BLaER1 treated with 17β-estradiol and CSF1 and Interleukin-3, amounts not matched to agents 10 nM and 100 nM (cell line): ENCODE measurements around the gene BTBD1.
A peak's percentile ranks its signal among the peaks of the same experiment; 100 is the strongest.

Source experiments
- H3K27ac ChIP-seq, 11 experiments: shearing (Covaris generic); formaldehyde crosslinking; 2 replicates each; pipeline ENCODE4 v1.8.1; 2022
- H3K27me3 ChIP-seq, 11 experiments: shearing (Covaris generic); formaldehyde crosslinking; 2 replicates each; pipeline ENCODE4 v1.8.1; 2022
- H3K36me3 ChIP-seq, 11 experiments: shearing (Covaris generic); formaldehyde crosslinking; 2 replicates each; pipeline ENCODE4 v1.8.1; 2022
- H3K4me1 ChIP-seq, 10 experiments: shearing (Covaris generic); formaldehyde crosslinking; 2 replicates each; pipeline ENCODE4 v1.8.1; 2022
- H3K4me2 ChIP-seq, 11 experiments: shearing (Covaris generic); formaldehyde crosslinking; 2 replicates each; pipeline ENCODE4 v1.8.1; 2022
- H3K4me3 ChIP-seq, 10 experiments: shearing (Covaris generic); formaldehyde crosslinking; 2 replicates each; pipeline ENCODE4 v1.8.1; 2022
- H3K9ac ChIP-seq, 11 experiments: shearing (Covaris generic); formaldehyde crosslinking; 2 replicates each; pipeline ENCODE4 v1.8.1; 2022
- H3K9me3 ChIP-seq, 11 experiments: shearing (Covaris generic); formaldehyde crosslinking; replicated peaks in 1 of 11; 2 replicates each; pipeline ENCODE4 v1.8.1; 2022
- H4K20me1 ChIP-seq, 11 experiments: shearing (Covaris generic); formaldehyde crosslinking; 2 replicates each; pipeline ENCODE4 v1.8.1; 2022
- Cebpa-rat ChIP-seq, 11 experiments: shearing (Covaris generic); IDR thresholded peaks; 2 replicates each; pipeline ENCODE4 v1.8.1; 2022

The BTBD1 gene

DNA sequence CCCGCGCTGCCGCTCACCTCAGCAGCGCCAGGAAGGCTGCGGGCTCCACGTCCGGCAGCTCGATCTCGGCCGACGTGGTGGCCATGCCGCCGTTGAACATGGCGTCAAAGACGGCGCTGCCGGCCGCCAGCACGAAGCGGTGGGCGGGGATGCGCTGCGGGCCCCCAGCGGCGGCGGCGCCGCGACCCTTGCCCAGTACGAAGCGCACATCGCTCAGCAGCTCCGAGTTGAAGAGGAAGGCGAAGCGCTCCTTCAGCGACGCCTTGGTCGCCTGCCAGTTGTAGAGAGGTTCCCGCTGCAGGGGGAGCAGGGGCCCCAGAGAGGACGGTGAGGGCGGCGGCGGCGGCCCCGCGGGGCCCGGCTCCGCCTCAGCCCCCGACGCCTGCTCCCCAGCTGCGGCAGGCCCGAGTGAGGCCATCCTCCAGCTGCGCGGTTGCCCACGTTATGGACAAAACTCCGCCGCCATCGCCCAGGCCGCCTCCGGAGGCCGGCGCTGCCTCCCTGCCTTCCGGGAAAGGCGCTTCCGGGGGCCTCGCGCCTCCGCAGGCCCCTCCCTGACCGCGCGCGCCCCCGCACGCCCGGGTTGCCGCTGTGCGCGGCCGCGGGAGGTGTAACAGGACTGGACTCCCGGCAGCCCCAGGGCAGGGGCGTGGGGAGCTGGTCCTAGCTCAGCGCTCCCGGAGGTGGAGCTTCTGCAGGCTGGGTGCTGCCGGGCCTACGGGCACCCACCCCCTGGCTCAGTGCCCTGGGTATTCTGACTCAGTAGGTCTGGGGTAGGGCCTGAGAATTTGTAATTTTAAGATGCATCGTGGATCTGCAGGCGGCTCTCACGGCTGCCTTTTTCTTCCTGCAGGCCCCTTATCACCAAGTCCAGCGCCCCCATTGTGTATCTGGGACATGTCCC lies at the start of gene BTBD1:
Gene BTBD1, minus strand, starts transcription at position 519 of the 904 bp plus-strand sequence. Its CDS starts 101 bp downstream, at position 418.
- Histone ChIP-seq H3K36me3 (peaks cover 0 to 16% (median 7%) of the 10 kb centered on the region in 11 experiments; a peak in 17 of 22 replicates), H3K4me3 (peak within 1 kb of the TSS; percentile 80 to 97 (median 92)), H3K27ac (peak within 1 kb of the TSS; percentile 86 to 99 (median 97)), H4K20me1 (peaks cover 29 to 47% (median 43%) of the 10 kb centered on the region in 11 experiments; a peak in 21 of 22 replicates), H3K9me3 (peaks cover 8 to 19% (median 10%) of the 10 kb centered on the region in 11 experiments), H3K4me2 (peak within 1 kb of the TSS; percentile 80 to 97 (median 86)), H3K4me1 (peaks cover 36 to 48% (median 43%) of the 10 kb centered on the region in 10 experiments), H3K9ac (peak within 1 kb of the TSS; percentile 92 to 99 (median 97)), H3K27me3 (no peaks in the 10 kb centered on the region)
- no peak for TF ChIP-seq Cebpa-rat (IDR thresholded peaks at IDR 0.05)

DNA sequence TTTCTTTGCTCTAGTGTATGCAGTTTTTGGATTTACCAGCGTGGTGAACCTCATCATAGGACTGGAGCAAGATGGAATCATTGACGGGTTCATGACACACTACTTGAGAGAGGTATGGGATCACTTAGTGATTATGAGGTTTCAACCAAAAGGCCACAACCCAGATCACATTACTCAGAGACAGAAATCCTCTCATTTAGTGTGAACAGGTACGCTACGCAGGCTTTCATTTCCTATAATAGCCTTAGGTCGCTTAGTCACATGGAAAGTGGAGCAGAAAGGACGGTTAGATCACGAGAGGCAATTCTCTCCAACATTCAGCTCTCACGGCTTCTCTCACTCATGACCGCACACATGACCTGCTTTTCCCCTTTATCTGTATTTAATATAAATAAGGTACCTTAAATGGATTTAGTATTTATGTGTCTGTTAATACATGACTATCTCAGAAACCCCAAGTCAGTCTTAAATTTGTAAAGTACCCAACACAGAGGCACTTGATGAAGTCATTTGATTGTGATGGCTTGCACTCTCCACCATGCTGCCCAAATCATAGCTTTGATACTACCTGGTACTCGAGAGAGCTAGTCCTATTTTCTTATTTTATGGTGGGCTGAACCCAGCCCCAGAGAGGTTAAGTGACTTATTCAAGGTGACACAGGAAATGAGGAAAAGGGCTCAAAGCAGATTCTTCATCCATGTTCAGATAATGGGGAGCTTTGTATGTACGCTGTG lies 48.9 kb upstream of the BTBD1 start:
- TF ChIP-seq Cebpa-rat (IDR thresholded peaks at IDR 0.05): no peak

DNA sequence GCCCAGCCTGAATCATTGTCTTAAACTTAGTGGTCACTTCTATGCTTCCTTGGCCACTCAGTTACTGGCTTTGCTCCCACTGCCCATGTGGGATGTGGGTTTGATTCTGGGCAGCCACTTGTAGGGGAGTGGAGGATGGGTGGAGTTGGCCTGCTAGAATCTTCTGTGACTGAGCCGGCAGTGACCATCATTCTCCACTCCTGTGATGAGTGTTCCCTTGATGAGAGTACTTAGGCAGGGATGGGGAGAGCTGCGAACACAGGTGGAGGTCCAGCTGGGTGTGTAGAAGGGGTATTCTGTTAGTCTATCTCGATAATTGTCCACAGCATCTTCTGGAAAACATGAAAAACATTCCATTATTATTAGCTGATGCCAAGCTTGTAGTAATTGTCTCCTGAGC lies 48.4 kb upstream of the BTBD1 start:
- no peak overlapping the region for H3K9ac ChIP-seq
- H4K20me1 ChIP-seq: peaks cover 0 to 66% (median 5%) of the 10 kb centered on the region in 11 experiments; a peak in 6 of 22 replicates
- no peaks in the 10 kb centered on the region for H3K9me3 ChIP-seq
- no peak overlapping the region for H3K4me2 ChIP-seq
- H3K27me3 ChIP-seq: no peaks in the 10 kb centered on the region
- H3K36me3 ChIP-seq: peaks cover 22 to 98% (median 45%) of the 10 kb centered on the region in 11 experiments; a peak in 19 of 22 replicates
- no peak overlapping the region for H3K27ac ChIP-seq
- no peak overlapping the region for H3K4me3 ChIP-seq
- H3K4me1 ChIP-seq: peaks cover 6 to 17% (median 13%) of the 10 kb centered on the region in 10 experiments; a peak in 19 of 20 replicates
- TF ChIP-seq Cebpa-rat (IDR thresholded peaks at IDR 0.05): no peak

More for the DNA sequence above, 48.9 kb upstream of the BTBD1 start:
- Histone ChIP-seq H4K20me1 (peaks cover 0 to 63% (median 5%) of the 10 kb centered on the region in 11 experiments; a peak in 6 of 22 replicates), H3K27me3 (no peaks in the 10 kb centered on the region), H3K36me3 (peaks cover 27 to 98% (median 47%) of the 10 kb centered on the region in 11 experiments; a peak in 19 of 22 replicates), H3K4me3 (no peak overlapping the region), H3K4me2 (no peak overlapping the region), H3K27ac (no peak overlapping the region), H3K9ac (no peak overlapping the region), H3K9me3 (no peaks in the 10 kb centered on the region), H3K4me1 (peaks cover 0 to 12% (median 9%) of the 10 kb centered on the region in 10 experiments; a peak in 14 of 20 replicates)

- TF ChIP-seq Cebpa-rat (IDR thresholded peaks at IDR 0.05): no peak
- peaks cover 16 to 94% (median 40%) of the 10 kb centered on the region in 11 experiments; a peak in 19 of 22 replicates for H3K36me3 ChIP-seq
- H3K4me2 ChIP-seq: no peak overlapping the region
- no peak overlapping the region for H3K27ac ChIP-seq
- H3K27me3 ChIP-seq: no peaks in the 10 kb centered on the region
- H4K20me1 ChIP-seq: peaks cover 0 to 71% (median 5%) of the 10 kb centered on the region in 11 experiments; a peak in 9 of 22 replicates
- no peaks in the 10 kb centered on the region for H3K9me3 ChIP-seq
- H3K4me3 ChIP-seq: no peak overlapping the region
- peaks cover 11 to 22% (median 18%) of the 10 kb centered on the region in 10 experiments for H3K4me1 ChIP-seq
- no peak overlapping the region for H3K9ac ChIP-seq
Observed at GRCh38 chr15:83114856-83115255, 47.8 kb upstream of the BTBD1 start.

GRCh38 chr15:83113881-83114674 lies 47.0 kb upstream of the BTBD1 start:
- no peak for TF ChIP-seq Cebpa-rat (IDR thresholded peaks at IDR 0.05)
- H3K4me1 ChIP-seq: peaks cover 19 to 30% (median 26%) of the 10 kb centered on the region in 10 experiments
- peaks cover 10 to 86% (median 40%) of the 10 kb centered on the region in 11 experiments; a peak in 19 of 22 replicates for H3K36me3 ChIP-seq
- H4K20me1 ChIP-seq: peaks cover 0 to 75% (median 5%) of the 10 kb centered on the region in 11 experiments; a peak in 10 of 22 replicates
- H3K27me3 ChIP-seq: no peaks in the 10 kb centered on the region
- H3K27ac ChIP-seq: no peak overlapping the region
- 0 out of 22 replicates have a peak overlapping the region, but pooled peaks of 1 of the 11 experiments have one; percentile 12 for H3K4me2 ChIP-seq
- H3K4me3 ChIP-seq: no peak overlapping the region
- H3K9me3 ChIP-seq: no peaks in the 10 kb centered on the region
- H3K9ac ChIP-seq: no peak overlapping the region

DNA sequence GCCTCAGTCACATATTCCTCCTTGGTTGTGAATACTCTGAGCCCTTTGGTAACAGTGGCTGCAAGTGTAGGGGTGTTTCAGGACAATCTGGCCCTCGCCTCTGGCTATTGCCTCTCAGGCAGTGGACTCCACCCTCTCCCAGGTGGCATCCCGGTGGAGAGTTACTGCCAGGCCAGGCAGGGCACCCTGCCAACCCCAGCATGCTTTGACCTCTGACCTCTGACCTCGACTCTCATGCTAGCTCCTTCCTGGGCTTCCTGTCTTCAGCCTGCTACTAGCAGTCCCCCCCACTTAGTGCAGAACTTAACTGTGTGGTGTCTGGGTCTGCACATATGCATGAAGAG lies 45.9 kb upstream of the BTBD1 start:
- Histone ChIP-seq H3K4me3 (no peak overlapping the region), H3K4me1 (peaks cover 27 to 31% (median 29%) of the 10 kb centered on the region in 10 experiments), H3K36me3 (peaks cover 10 to 74% (median 40%) of the 10 kb centered on the region in 11 experiments; a peak in 19 of 22 replicates), H3K9me3 (no peaks in the 10 kb centered on the region), H3K4me2 (no peak overlapping the region), H4K20me1 (peaks cover 0 to 72% (median 5%) of the 10 kb centered on the region in 11 experiments; a peak in 10 of 22 replicates), H3K27ac (no peak overlapping the region), H3K9ac (no peak overlapping the region), H3K27me3 (peaks cover 0 to 6% (median 3%) of the 10 kb centered on the region in 11 experiments; a peak in 16 of 22 replicates)
- no peak for TF ChIP-seq Cebpa-rat (IDR thresholded peaks at IDR 0.05)

DNA sequence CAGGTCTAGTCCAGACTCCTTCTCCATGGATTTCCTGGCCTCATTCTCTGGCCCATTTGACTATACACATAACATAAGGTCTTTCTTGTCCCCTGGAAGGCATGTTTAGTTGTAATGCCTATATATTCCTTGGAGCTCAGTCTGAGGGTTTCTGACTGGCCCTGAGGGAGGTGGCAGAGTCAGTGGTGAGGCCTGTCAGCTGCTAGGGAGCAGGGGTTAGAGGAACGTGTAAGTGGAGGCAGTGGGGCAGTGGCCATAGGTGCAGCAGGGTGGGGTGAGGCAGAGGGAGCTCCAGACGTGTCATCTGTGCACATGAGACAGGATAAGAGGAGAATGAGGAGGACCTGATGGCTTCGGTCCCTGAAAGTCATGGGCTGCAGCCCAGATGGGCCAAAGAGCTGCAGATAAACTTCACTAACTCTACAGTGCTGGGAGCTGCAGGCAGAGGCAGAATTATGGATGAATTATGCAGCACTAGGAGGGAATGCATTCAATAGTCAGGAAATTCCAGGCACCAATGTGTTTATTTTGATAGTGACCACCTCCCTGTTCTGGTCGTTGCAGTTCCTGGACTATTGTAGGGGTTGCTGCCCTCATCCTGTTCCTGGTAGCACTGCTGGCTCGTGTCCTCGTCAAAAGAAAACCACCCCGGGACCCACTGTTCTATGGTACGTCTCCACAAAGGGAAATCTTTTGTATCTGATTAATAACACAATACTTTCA lies 45.3 kb upstream of the BTBD1 start:
- H3K4me2 ChIP-seq: no peak overlapping the region
- no peaks in the 10 kb centered on the region for H3K9me3 ChIP-seq
- no peak for TF ChIP-seq Cebpa-rat (IDR thresholded peaks at IDR 0.05)

More for the DNA sequence above, 45.3 kb upstream of the BTBD1 start:
- H4K20me1 ChIP-seq: peaks cover 0 to 69% (median 5%) of the 10 kb centered on the region in 11 experiments; a peak in 10 of 22 replicates
- H3K4me1 ChIP-seq: peaks cover 28 to 36% (median 34%) of the 10 kb centered on the region in 10 experiments
- peaks cover 10 to 69% (median 40%) of the 10 kb centered on the region in 11 experiments; a peak in 19 of 22 replicates for H3K36me3 ChIP-seq
- H3K4me3 ChIP-seq: no peak overlapping the region
- peaks cover 0 to 12% (median 9%) of the 10 kb centered on the region in 11 experiments; a peak in 19 of 22 replicates for H3K27me3 ChIP-seq
- no peak overlapping the region for H3K27ac ChIP-seq
- no peak overlapping the region for H3K9ac ChIP-seq
